Pulmonary artery endothelial cell (primary cell): Measurements from ENCODE around the gene TEF. TPM values are rescaled to one million over a fixed set of nuclear protein-coding genes. Genes with fewer than 3 reads are reported as not detected.

ENCODE experiments used
- DNase-seq: peaks from one replicate; pipeline ENCODE4 v3.0.0-alpha.2; 2011; ENCODE audit warnings: low read depth, low spot score
- total RNA-seq: library from RNA; depleted of rRNA; stranded (reverse); fragments of >200 nt; gene quantifications from 2 replicates; pipeline ENCODE4 v1.2.3, GENCODE V29; 2014

Gene TEF
- 2.7 and 4.0 TPM in 2 replicates for total RNA-seq

DNA sequence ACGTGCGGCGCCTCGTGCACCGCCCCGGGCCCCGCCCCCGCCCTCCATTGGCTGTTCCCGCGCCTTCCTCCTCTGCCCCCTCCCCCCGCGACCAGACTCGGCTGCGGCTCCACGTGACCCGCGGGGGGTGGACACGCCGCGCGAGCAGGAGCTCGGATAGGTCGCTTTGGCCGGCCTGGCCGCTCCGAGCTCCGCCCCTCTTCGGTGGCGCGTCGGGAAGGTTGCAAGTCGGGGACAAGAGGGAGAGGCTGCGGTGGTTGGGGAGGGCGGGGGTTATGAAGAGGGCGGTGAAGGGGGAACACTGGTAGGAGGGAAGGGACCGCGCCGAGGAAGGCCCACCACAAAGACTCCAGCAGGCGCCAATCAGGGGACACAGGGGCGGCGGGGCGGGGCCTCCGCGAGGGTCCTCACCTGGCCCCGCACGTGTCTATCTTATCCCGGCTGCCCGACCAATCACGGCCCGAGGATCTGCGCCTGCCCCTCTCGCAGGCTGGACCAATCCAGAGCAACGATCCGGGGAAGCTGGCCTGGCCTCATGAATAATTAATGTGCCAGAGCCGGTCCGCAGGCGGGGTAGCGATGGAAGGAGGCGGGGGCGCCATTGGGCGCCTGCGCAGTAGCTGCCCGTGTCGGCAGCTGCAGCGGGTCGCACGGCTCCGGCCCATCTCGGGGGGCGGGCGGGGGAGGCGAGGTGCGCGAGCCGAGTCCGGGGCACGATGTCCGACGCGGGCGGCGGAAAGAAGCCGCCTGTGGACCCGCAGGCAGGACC, at the start of gene TEF:
Gene TEF, plus strand, starts transcription at position 614 of the 769 bp plus-strand sequence. Its CDS starts 103 bp downstream, at position 717.
- DNase-seq = peak; percentile 91

GRCh38 chr22:41332217-41332939, 49.4 kb upstream of the TEF start:
- DNase-seq = no peak

DNA sequence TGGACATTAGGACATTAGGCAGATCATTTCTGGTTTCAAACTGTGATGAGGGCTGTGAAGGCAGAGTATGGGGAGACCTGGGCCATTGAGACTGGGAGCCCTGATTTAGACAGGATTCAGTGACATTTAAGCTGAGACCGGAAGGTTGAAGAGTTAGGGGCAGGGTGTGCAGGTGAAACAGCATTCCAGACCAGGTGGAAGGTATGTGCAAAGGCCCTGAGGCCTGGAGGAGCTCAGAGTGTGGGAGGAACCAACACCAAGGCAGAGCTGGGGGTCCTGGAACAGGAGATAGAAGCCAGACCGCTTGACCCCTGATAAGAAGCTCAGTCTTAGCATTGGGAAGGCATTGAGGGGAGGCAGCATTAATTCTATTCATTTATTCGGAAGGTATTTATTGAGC, 47.9 kb upstream of the TEF start:
- no peak for DNase-seq

GRCh38 chr22:41334215-41334614, 47.5 kb upstream of the TEF start:
- DNase-seq = no peak

GRCh38 chr22:41334951-41335635, 46.6 kb upstream of the TEF start:
- no peak for DNase-seq

- DNase-seq = no peak
Measured at GRCh38 chr22:41338614-41339212, 43.0 kb upstream of the TEF start.

GRCh38 chr22:41339823-41340222, 41.9 kb upstream of the TEF start:
- DNase-seq = no peak

DNA sequence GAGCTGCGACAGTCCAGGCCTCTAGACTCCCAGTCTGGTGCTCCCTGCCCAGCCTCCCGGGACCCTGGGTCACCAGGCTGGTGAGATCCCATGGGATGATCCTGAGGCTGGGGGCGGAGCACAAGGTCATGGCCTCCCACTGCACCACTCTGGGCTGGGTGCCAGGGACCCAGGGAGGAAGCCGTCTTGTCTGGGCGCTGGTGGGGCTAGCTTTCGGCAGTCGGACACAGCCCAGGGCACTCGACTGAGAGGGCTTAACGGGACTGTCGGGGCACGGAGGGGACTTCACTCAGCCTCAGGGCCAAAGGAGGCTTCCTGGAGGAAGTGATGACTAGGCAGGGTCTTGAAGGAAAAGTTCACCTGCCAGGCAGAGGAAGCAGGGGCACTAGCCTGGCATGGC, 41.4 kb upstream of the TEF start:
- DNase-seq = no peak

- DNase-seq = no peak
Measured at GRCh38 chr22:41341012-41341411, 40.7 kb upstream of the TEF start.

- DNase-seq = no peak
Measured at GRCh38 chr22:41341990-41342389, 39.8 kb upstream of the TEF start.

DNA sequence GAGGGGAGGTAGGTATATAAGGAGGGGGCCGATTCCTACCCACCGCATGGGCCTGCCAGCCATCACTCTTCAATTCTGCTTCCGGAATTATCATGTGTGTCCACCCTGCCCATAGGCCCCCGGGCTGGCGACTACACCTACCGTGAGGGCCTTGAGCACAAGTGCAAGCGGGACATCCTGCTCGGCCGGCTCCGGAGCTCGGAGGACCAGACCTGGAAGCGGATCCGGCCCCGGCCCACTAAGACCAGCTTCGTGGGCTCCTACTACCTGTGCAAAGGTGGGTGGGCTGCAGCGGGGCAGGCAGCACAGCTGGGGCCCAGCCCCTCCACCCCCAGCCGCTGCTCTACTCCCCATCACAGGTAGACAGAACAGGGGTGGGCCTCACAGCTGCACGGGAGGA, 38.4 kb upstream of the TEF start:
- no peak for DNase-seq

GRCh38 chr22:41343717-41344116, 38.0 kb upstream of the TEF start:
- DNase-seq = no peak

GRCh38 chr22:41344189-41344788, 37.5 kb upstream of the TEF start:
- no peak for DNase-seq

GRCh38 chr22:41345807-41346335, 35.9 kb upstream of the TEF start:
- no peak for DNase-seq

DNA sequence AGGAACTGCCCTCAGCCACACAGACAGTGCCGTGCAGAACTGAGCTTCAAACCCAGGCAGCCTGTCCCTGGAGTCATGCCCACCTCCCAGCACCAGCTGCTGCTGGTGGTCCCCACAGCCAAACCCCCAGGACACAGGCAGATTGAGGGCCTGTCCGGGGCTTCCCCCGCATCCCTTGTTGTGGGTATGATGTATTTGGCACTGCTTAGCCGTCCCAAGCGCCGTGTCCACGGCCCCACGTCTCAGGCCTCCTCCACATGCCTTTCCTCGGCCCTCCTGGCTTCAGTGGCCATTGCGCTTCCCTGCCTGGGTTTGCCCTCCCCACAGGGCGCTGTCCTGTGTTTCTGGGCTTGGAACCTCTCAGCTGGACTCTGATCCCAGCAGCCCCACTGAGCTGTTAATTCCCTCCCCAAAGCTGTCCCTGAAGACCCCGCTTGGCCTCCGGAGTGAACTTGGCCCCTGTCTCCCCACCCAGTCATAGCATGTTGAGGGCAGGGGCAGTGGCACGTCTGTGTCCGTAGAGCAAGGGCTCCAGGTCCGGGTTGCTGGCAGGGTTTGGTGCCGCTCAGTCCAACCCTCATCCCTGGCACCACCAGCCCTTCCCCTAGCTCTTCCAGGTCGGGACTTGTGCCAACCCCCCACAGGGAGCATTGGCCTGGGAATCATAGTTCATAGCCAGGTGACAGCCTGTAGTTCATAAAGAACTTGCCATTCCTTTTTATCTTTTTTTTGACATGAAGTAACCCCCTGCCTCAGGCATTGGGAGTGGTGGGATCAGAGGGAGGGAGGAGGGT, 34.5 kb upstream of the TEF start:
- no peak for DNase-seq

DNA sequence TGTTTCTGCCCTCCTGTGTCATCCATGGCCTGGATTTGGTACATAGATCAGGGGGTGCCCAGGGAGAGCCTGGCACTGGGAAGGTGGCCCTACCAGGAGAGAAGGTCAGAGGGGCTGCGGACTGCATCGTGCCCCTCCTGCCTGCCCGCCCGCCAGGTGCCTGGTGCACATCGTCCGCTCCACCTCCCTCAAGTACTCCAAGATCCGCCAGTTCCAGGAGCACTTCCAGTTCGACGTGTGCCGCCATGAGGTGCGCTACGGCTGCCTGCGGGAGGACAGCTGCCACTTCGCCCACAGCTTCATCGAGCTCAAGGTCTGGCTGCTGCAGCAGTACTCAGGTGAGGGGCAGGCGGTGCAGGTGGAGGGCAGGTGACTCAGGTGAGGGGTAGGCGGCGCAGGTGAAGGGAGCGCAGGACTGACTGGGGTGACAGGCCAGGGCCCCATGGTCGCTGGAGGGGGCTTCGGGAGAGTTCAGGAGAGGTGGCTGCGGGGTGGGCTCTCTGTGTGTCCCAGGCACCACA, 32.7 kb upstream of the TEF start:
- DNase-seq = no peak

DNA sequence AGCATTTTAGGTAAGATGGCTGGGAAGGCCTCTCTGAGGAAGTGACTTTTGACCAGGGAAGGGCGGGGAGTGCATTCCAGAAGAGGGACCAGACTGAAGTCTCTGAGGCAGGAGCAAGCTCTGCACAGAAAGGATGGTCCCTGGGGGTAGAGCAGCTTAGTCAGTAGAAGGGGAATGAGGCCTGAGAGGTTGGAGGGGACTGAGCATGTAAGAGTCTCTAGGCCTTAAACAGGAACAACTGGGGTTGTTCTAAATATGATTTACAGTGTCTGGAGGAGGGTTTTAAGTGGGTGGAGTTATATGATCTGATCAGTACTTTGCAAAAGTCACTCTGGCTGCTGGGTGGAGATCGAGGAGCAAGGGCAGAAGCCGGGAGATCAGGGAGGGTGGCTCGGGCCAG, 31.7 kb upstream of the TEF start:
- no peak for DNase-seq

- no peak for DNase-seq
Measured at GRCh38 chr22:41351011-41351410, 30.7 kb upstream of the TEF start.

DNA sequence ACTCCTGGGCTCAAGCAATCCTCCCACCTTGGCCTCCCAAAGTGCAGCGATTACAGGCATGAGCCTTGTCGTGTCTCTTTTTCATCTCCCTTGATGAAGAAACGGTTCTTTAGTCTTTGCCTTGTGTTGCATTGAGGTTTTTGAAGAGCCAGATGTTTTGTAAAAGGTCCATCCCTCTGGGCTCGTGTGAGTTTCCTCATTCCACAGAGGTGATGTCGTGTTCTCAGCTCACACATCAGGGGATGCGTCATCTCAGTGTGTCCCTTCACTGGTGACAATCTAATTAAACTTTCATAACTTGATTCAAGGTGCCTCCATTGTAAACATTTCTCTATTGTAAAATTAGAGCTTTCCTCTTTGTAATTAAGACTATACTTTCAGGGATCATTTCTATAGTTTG, 29.7 kb upstream of the TEF start:
- DNase-seq = no peak

DNA sequence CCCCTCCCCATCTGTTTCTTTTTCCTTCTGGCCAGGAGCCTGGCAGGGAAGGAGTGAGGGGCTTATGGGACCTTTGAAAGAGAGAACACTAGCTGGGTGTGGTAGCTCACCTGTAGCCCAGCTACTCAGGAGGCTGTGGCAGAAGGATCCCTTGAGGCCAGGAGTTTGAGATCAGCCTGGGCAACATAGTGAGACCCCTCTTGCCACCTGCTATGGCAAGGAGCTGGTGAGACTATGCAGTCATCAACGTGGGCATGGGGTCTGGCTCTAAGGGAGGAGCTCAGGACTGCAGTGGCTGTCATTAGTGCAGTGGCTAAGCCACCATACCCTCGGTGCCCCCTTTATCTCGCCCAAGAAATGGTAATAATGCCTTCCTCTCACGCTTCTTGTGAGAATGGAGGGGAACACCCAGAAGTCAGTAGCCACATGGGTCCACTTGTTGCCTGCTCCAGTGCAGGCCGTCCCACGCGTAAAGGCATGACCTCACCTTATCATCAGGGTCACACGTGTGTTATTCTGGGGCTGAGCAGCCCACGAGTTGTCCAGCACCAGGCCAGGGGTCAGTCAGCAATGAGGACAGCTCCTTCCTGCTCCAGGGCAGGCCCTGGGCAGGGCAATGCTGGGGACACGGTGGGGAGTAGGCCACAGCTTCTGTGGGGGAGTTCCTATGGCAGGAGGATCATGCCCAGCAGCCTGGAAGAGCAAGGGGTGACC, 27.7 kb upstream of the TEF start:
- no peak for DNase-seq
